Measurements from ENCODE around the gene TPO.
"Not testable (repeated sequence)": the region's sequence is repeated elsewhere in the genome, so short reads cannot be mapped to it uniquely, and the experiment has no call there.

Gene TPO

DNA sequence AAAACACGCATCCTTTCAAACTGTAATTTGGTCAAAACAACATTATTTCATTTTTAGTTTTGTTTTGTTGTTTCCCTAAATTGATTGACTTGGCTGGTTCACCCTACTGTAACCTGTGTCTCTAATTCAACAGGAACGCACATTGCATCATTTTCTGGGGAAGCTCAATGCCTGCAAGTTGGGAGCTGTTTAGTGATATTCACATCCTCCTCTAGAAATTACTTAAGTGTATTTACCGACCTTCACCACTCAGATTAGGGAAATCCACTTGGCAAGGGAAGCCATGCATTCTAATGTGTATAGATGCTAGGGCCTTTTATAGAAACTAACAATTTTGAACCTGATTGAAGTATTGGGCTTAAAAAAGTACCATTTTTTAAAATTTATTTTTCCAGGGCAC is 7.3 kb upstream of the TPO start:
- DNase-seq = no peak

DNA sequence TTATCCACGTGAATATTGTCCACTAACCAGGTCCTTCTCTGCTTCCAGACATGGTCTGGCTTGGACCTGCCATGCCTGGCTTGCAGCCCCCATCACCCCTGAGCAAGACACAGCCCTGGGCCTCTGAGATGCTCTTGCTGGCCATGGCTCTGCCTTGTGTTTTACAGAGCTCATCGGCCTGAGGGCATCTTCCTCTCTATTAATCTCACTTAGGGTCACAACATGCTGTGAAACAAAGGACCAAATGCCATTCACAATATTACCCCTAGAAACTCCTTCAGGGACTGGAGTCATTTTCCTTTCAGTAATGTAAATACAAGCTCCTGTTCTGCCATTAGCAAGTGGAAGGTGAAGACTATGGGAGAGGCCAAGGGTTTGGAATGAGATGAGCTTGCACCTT is 6.8 kb upstream of the TPO start:
- DNase-seq = no peak

DNA sequence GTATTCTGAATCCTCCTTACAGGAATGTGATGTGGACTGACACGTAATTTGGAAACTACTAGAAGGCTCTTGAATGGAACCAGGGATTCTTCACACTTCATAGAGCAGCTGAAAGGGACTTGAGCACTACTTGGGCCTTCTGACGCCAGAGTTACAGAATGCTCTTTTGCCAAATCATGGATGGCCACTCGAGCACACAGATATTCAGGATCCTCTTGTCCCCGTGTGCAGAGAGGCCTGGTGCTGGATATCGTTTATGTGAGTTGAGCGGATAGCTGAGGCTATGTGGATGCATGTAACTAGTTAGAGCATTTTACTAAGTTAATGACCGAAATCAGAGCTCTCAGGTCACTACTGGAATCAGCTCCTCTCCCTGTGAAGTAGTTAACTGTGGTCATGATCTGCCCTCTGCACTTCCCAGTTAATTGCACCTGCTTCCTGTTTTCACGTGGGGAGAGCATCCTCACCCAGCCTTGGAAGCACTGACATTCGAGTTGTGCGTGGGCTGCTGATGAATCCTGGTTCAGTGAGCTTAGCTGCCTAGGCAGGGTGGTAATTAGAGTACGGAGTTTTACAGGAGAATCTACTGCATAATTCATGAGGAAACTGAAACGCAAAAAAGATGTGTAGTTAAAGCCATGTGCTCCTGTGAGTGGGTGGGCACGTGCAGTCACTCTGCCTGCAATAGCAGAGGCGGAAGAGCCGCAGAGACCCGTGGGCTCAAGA is 5.2 kb upstream of the TPO start:
- no peak for DNase-seq

DNA sequence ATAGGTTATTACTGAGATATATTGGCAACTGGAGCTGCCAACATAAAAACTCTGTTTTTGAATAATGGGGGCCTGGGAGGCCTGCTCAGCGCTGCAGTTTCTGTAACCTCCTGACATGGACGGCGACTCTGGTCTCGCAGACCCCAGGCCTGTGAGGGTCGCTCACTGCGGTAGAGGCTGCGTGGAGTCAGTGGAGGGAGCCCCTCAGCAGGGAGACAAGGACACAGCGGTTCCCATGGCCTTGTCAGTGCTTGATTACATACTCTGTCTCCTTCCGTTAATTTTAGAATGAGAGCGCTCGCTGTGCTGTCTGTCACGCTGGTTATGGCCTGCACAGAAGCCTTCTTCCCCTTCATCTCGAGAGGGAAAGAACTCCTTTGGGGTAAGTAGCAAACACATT is 858 bp downstream of the TPO start:
- no peak for DNase-seq

DNA sequence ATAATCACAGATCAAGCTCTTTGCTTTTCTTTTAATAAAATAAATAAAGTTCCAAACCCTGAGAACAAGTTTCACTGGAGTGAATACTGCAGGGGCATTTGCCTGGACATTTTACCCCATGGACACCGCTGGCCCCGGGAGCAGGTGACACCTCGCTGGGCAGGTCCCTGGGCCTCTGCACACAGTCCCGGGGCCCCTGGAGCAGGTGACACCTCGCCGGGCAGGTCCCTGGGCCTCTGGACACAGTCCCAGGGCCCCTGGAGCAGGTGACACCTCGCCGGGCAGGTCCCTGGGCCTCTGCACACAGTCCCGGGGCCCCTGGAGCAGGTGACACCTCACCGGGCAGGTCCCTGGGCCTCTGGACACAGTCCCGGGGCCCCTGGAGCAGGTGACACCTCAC is 1.6 kb downstream of the TPO start:
- DNase-seq = not testable (repeated sequence)

DNA sequence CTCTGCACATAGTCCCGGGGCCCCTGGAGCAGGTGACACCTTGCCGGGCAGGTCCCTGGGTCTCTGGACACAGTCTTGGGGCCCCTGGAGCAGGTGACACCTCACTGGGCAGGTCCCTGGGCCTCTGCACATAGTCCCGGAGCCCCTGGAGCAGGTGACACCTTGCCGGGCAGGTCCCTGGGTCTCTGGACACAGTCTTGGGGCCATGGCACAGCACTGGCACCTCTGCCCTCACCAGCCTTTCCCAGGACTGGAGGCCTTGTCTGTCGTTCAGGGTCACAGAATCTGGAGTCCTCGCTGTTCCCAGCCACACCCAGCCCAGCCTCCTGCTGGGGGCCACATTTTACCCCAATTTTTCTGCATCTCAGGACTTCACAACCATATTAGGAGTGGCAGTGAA is 2.2 kb downstream of the TPO start:
- DNase-seq = no peak

DNA sequence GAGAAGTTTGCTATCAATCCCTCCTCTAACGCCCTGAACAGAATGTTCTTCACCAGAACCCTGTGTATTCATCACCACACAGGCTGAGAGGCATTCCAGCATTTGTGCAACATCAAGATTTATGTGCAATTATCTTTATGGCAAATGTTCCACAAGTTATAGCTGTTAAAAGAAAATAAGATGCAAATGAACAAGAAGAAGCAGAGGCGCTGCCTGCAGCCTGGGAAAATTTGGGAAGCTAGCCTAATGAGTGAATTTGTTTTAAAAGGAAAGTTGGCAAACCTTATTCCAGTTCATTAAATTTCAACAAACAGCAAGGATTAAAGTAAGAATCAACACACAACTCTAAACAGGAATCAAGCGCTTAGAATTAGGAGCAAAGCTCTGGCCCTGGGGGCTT is 5.3 kb downstream of the TPO start:
- DNase-seq = no peak

DNA sequence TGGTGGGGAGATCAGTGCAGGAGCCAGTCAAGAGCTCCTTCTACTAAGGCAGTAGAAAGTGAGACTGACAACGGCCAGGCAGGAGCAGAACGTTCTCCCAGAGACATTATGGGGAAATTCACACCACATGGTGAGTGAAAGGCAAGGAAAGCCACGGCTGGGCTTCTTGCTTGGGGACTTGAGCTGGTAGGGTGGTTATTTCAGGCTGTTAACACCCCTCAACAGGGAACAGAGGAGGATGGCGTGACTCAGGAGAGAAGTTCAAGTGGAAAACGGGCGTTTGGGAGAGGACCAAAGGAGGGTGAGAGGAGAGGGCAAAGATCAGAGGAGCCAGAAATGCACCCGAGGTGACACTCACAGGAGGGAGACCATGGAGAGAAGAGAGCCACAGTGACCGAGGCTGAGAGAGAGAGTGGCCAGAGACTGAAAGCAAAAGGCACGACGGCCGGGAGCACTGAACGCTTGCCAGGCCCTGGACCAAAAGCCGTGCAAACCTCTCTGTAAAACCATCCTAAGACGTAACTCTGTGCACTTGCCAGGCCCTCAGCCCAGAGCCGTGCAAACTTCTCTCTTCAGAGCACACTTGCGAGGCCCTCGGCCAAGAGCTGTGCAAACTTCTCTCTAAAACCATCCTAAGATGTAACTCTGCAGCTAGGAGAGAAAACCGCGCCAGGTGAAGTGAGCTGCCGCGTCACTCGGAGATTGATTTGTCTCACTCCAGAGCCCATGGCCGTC is 7.7 kb downstream of the TPO start:
- no peak for DNase-seq

DNA sequence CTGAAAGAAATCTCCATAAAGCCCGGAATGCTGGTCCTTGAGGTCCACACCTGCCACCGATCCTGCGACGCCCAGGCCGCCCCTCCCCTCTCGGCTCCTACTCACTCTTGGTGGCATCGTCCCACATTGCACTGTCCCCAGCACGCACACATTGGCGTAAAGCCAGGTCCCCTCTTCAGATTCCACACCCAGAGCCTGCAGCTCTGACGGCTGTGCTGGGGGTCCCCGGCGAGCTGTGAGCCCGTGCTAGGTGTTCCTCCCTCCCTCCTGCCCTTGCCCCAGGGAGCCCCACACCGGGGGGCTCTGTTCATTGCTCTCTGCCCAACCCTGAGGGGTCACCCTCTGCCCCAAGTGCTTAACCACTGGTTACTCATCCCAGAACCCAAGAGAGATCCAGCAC is 8.5 kb downstream of the TPO start:
- DNase-seq = no peak

DNA sequence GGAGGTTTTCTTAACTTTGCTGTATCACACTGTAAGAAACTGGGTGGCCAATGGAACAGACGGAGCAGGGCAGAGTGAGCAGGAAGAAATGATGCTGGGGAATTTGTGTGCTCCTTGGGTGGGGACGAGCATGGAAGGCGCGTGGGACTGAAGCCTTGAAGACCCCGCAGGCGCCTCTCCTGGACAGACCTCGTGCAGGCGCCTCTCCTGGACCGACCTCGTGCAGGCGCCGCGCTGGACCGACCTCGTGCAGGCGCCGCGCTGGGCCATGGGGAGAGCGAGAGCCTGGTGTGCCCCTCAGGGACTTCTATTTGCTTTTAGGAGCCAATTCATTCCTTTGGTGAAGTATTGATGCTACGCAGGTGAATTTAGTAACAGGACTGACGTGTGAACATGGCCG is 8.9 kb downstream of the TPO start:
- no peak for DNase-seq

DNA sequence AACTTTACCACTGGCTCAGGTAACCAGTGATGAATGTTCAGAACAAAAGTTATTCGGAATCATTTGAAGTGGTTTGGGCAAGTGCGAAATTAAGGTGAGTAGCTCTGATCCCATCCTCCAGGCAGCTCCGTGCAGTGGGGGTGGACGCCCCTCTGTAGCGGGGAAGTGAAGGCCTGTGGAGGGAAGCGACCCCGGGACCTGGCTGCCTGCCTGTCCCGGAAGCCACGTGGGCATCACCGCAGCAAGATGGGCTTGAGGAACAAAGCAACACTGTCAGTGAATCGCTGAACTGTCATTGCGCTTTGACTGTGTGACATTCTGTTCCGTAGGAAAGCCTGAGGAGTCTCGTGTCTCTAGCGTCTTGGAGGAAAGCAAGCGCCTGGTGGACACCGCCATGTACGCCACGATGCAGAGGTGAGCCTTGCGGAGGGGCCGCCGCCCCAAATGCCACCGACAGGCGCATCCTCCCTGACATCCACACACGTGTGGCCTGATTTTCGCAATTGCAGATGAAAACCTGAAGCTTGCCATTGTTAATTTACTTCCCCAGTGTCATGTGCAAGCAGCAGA is 9.5 kb downstream of the TPO start:
- DNase-seq = no peak

DNA sequence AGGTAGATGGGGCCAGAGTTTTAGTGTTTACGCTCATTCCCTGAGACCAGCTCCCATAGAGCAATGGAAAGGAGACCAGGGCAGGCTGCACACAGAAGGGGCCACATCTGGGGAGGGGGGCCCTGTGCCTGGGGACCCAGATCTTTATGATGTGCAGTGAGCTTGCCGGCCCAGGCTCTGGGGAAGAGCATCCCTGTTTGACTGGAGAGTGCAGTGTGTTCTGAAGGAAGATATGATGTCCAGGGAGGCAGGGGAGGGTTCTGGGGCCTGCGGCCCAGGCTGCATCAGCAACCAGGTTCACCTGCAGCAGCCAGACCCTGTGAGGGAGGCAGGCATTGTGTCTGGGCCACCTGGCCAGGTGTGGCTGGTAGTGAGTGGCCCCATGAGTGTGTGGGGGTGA is 13.8 kb downstream of the TPO start:
- no peak for DNase-seq

DNA sequence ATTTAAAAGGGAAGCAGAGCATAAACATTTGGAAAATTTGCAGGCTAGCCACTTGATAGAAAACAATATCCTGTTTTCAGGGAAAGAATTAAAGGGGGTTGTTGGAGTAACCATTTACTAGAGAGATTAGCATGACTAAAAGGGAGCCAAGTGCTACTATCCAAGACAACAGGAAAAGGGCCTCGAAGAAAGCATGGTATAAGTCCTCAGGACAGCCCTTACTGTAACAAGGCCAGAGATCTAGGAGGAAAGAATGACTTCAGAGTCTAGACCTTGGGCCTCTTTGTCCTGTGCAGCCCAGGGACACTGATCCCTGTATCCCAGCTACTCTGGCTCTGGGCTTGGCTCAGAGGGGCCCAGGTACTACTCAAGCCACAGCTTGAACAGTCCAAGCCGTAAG is 16.6 kb downstream of the TPO start:
- DNase-seq = no peak

DNA sequence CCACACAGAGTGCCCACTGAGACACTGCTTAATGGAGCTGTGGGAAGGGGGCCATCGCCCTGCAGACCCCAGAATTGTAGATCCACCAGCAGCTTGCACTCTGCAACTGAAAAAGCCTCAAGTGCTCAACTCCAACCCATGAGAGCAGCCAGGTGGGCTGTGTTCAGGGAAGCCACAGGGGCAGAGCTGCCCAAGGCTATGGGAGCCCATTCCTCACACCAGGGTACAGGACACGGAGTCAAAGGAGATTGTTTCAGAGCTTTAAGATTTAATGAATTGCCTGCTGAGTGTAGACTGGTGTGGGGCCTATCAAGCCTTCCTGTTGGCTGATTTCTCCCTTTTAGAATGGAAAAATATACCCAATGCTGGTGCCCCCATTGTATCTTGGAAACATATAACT is 17.2 kb downstream of the TPO start:
- no peak for DNase-seq

DNA sequence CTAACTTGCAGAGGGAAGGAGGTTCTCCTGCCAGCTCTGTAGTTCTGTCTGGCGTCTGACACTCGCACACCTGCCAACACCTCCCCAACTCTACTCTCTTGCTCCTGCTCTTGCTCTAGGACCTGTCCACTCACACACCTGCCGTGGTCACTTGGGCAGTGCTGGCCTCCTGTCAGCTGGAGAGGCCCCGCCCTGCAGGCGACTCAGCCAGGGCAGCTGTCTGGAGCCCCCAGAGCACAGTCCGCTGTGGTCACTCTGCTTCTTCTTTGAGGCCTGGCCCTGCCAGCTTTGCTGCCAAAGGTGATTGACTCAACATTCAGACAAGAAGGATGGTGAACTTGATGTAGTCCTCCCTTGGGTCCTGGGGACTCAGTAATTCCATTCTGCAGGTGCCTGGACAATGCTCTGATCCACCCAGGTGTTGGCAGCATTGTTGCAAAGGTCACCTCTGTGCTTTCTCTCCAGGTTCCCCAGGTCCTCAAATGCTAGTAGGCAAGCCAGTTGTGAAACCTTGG is 18.7 kb downstream of the TPO start:
- DNase-seq = no peak

DNA sequence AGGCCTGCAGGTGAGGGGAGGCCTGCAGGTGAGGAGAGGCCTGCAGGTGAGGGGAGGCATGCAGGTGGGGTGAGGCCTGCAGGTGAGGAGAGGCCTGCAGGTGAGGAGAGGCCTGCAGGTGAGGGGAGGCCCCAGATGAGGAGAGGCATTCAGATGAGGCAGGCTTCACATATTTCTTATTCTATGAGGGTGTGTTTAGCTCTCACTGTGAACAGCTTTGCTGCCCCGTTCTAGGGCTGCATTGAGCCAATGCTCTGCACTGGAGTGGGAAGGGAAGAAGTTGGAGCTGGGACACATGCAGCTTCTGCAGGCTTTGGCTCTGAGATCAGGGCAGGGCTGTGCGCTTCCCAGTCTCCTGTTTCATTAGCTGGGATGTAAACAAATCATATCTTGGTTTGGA is 19.5 kb downstream of the TPO start:
- no peak for DNase-seq

DNA sequence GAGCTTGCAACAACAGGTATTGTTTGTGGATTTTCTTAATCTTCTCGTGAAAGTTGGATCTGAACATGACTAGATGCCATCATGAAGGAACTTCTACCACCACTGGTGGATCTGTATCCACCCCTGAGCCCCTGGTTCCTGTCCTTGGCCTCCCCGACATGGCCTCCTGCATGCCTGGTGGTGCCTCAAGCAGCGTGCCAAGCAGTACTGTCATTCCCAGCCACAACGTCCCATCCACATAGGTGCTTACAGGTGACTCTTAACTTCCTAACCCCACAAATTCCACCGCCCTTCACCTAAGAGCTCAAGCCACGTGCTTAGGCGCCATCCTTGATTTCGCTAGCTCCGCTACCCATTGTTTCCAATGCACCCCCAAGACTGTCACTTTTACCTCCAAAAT is 23.1 kb downstream of the TPO start:
- no peak for DNase-seq

DNA sequence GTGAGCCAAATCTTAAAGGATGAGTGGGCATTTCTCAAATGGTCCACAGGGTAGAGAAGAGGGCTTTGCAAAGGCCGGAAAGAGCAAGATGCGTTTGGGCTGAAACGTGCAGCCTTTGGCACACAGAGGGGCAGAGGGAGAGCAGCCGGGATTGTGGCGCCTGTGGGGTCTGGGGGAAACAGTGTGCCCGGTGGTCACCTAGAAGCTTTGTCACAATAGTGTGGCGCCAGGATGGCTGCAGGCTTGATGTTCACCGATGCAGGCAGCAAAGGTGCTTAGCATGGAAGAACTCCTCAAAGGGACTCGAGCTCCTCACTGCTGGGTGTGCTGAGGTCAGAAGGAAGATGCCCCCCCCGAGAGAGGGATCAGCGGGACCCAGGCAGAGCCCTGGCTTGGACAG is 23.8 kb downstream of the TPO start:
- DNase-seq = no peak

DNA sequence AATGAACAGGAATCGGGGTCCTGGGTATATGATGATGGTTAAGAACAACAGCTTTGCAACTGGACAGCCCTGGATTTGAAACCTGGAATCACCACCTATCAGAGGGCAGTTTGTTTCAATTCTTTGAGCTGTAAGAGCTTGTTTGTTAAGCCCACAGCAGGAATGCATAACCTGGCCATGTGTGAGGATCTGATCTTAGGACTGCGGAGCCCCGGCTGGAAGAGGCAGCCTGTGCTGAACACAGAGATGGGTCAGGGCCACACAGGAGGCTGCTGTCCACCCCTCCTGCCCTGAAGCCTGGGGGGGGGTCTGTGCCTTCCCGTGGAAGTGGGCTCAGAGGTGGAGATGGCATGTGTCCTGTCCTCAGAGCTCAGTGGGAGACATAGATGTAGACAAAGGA is 24.3 kb downstream of the TPO start:
- no peak for DNase-seq

DNA sequence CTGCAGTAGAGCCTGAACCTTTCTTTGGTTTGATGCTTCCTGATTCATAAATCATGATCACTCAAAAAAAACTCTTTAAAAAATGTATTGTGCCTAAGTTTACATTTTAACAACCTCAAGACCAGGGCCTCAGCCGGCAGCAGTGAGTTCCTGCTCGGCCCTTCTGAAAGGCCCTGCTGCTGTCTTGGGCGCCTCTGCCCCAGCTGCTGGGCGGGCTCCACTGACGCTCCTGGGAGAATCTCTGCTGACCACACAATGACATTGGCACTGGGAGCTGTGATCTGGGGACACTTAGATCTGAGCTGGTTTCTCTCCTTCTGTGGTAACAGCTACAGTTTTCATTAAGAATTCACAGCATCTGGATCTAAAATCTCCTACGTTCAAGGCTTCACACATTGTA is 25.7 kb downstream of the TPO start:
- no peak for DNase-seq

DNA sequence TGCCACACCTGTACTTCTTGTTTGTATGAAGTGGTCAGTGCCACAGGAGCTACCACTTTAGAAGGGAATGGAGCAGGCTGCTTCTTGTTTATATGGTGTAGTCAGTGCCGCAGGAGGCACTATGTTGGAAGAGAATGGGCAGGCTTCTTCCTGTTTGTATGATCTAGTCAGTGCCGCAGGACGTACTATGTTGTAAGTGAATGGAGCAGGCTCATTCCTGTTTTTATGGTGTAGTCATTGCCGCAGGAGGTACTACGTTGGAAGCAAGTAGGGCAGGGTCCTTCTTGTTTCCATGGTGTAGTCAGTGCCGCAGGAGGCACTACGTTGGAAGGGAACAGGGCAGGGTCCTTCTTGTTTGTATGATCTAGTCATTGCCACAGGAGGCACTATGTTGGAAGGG is 27.3 kb downstream of the TPO start:
- DNase-seq = no peak

DNA sequence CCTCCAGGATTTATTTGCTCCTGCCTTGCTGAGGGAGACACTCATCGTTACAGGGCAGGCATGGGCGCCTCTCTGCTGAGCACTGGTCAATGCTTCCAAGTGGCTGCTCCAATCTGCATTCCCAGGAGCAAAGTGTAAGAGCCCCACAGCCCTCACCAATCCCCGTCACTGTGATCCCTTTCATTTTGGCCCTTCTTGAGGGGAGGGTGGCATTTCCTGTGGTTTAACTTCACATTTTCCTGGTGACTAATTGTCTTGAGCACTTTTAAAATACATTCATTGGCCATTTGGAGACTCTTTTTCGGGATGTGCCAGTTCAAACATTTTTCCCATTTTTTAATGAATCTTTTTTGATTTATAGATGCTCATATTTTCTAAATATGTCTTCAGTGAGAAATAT is 33.0 kb downstream of the TPO start:
- no peak for DNase-seq

DNA sequence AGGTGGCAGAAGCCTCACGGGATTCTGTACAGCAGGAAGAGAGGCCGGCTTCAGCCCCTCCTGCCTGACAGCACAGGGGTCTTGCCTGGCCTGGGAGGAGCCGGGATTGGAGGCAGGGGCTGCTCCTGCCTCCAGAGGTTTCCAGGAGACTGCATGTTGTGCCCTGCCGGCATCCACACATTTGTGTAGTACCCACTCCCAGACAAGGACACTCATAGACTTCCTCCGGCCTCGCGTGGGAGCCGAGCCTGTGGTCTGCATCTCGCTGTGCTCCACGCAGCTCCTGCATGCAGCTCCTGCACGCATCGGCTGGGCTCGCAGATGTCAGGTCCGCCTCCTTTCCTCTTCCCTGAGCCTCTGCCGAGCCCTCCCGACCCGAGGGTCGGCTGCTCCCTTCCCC is 34.7 kb downstream of the TPO start:
- DNase-seq = no peak

DNA sequence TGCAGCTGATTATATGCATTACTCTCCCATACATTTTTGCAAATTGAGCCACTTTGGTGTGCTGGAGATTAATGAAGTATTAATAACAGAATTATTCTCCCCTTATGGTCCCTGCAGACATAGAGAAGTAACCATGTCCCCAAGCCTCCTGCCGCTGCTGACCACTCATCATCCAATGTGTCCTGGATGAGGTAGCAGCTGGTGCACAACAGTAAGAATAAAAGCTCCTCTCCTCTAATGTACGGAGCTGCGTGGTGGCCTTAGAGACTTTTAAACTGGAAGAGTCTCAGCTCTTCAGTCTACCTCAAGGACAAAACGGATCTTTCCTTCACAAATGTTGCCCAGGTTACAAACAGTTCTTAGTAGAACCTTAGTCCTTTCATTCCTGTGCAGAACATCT is 37.7 kb downstream of the TPO start:
- no peak for DNase-seq

DNA sequence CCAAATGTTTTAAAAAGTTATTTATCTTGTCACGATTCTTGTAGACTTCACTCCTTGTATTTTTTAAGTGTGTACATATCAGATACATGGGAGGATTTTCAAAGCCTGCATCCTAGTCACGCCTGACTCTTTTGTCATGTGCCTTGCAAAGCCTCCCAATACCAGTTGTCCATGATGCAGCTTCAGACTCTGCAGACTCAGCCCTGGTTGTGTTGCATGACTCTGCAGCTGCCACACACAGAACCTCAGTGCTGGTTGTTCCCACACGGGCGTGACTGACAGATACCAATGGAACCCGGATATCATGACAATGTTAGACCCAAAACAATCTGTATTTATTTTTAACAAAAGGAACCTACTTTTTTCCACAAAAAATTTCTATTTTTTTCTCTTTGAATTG is 38.2 kb downstream of the TPO start:
- DNase-seq = no peak

All from NCI-H2107 (cell line).